Neural cell (in vitro differentiated cells): ENCODE measurements around the gene ITGA11. TPM values are rescaled to one million over a fixed set of nuclear protein-coding genes. Genes with fewer than 3 reads are reported as not detected.

Experiments used
- H2AFZ ChIP-seq: fragments of 200-600, 300-800 bp; sonication (generic), shearing (Covaris generic); 2 replicates; pipeline ENCODE4 v1.6.0; 2014; ENCODE audit warnings: low read depth, mild to moderate bottlenecking, antibody characterized with exemption, low read length, moderate library complexity
- H3F3A ChIP-seq: fragments of 200-600 bp; shearing (Covaris generic); 2 replicates; pipeline ENCODE4 v1.6.1; 2016; ENCODE audit warnings: mild to moderate bottlenecking, moderate library complexity, mixed read lengths, antibody characterized with exemption, low read length; ENCODE audit not compliant: insufficient read depth, poor library complexity, severe bottlenecking
- H3K27ac ChIP-seq: fragments of 200-600, 300-800 bp; sonication (generic), shearing (Covaris generic); 2 replicates; pipeline ENCODE4 v1.5.1; 2014; ENCODE audit warnings: mild to moderate bottlenecking, low read length, moderate library complexity
- H3K27me3 ChIP-seq: fragments of 300-800, 200-600 bp; sonication (generic), shearing (Covaris generic); 2 replicates; pipeline ENCODE4 v1.6.0; 2014; ENCODE audit warnings: mild to moderate bottlenecking, low read depth, low read length, moderate library complexity; ENCODE audit not compliant: insufficient read depth
- H3K36me3 ChIP-seq: fragments of 300-800, 200-600 bp; sonication (generic), shearing (Covaris generic); 2 replicates; pipeline ENCODE4 v1.5.1; 2014; ENCODE audit warnings: mild to moderate bottlenecking, antibody characterized with exemption, low read length, moderate library complexity; ENCODE audit not compliant: insufficient read depth
- H3K4me2 ChIP-seq: fragments of 300-800, 200-600 bp; sonication (generic), shearing (Covaris generic); 2 replicates; pipeline ENCODE4 v1.6.0; 2014; ENCODE audit warnings: mild to moderate bottlenecking, low read length
- H3K4me3 ChIP-seq: fragments of 300-800, 200-600 bp; sonication (generic), shearing (Covaris generic); 2 replicates; pipeline ENCODE4 v1.5.1; 2014; ENCODE audit warnings: mild to moderate bottlenecking, low read length, moderate library complexity
- H3K79me2 ChIP-seq: fragments of 200-600 bp; shearing (Covaris generic); replicated peaks from 2 replicates; pipeline ENCODE4 v1.6.0; 2014; ENCODE audit warnings: mild to moderate bottlenecking, low read length, moderate library complexity; ENCODE audit not compliant: insufficient read depth
- H3K9ac ChIP-seq: fragments of 300-800, 200-600 bp; sonication (generic), shearing (Covaris generic); 2 replicates; pipeline ENCODE4 v1.6.1; 2016; ENCODE audit warnings: mild to moderate bottlenecking, low read length, mixed read lengths
- H3K9me2 ChIP-seq: fragments of 200-600 bp; shearing (Covaris generic); 2 replicates; pipeline ENCODE4 v1.6.1; 2016; ENCODE audit warnings: mild to moderate bottlenecking, low read length, mixed read lengths; ENCODE audit not compliant: insufficient read depth
- H3K9me3 ChIP-seq: fragments of 200-600, 300-800 bp; sonication (generic), shearing (Covaris generic); 2 replicates; pipeline ENCODE4 v1.6.1; 2016; ENCODE audit warnings: mild to moderate bottlenecking, mixed run types, low read length, moderate library complexity, mixed read lengths
- H4K20me1 ChIP-seq: fragments of 200-600 bp; shearing (Covaris generic); 2 replicates; pipeline ENCODE4 v1.6.1; 2016; ENCODE audit warnings: mild to moderate bottlenecking, mixed run types; ENCODE audit not compliant: insufficient read depth
- EP300 ChIP-seq: fragments of 450-650 bp; conservative IDR thresholded peaks from 2 replicates; pipeline ENCODE4 v1.6.1; 2014; ENCODE audit warnings: antibody characterized with exemption, mild to moderate bottlenecking, moderate library complexity; ENCODE audit not compliant: poor library complexity, severe bottlenecking
- EZH2 ChIP-seq: fragments of 200-600, 300-800 bp; shearing (Covaris generic), sonication (generic); IDR thresholded peaks from 2 replicates; pipeline ENCODE4 v1.6.1; 2014; ENCODE audit warnings: antibody characterized with exemption, low read length, borderline replicate concordance, mild to moderate bottlenecking; ENCODE audit not compliant: insufficient read depth, poor library complexity, severe bottlenecking
- MXI1 ChIP-seq: fragments of 450-650 bp; conservative IDR thresholded peaks from 2 replicates; pipeline ENCODE4 v1.6.1; 2014; ENCODE audit warnings: antibody characterized with exemption, mild to moderate bottlenecking; ENCODE audit not compliant: poor library complexity, severe bottlenecking
- POLR2AphosphoS5 ChIP-seq: IDR thresholded peaks from 2 replicates; pipeline ENCODE4 v1.6.1; 2012
- RAD21 ChIP-seq: fragments of 450-650 bp; conservative IDR thresholded peaks from 2 replicates; pipeline ENCODE4 v1.6.1; 2014; ENCODE audit warnings: antibody characterized with exemption, mild to moderate bottlenecking, moderate library complexity
- SMC3 ChIP-seq: fragments of 450-650 bp; conservative IDR thresholded peaks from 2 replicates; pipeline ENCODE4 v1.6.1; 2014; ENCODE audit warnings: antibody characterized with exemption, mild to moderate bottlenecking, moderate library complexity; ENCODE audit not compliant: poor library complexity
- TAF1 ChIP-seq: IDR thresholded peaks from 2 replicates; pipeline ENCODE4 v1.6.1; 2012; ENCODE audit warnings: low read depth
- polyA plus RNA-seq: library from polyadenylated mRNA; depleted of rRNA; stranded (reverse); fragments of >200 nt; gene quantifications from 2 replicates; pipeline ENCODE4 v1.2.3, GENCODE V29; 2014
- TF ChIP-seq, protein P1 (sequence below): IDR thresholded peaks from 2 replicates; pipeline ENCODE4 v1.6.1; 2012; ENCODE audit warnings: borderline replicate concordance
- TF ChIP-seq, protein P2 (sequence below): fragments of 450-650 bp; IDR thresholded peaks from 2 replicates; pipeline ENCODE4 v1.5.1; 2014; ENCODE audit warnings: antibody characterized with exemption, mild to moderate bottlenecking, moderate library complexity; ENCODE audit not compliant: poor library complexity, severe bottlenecking

ITGA11 gene
- polyA plus RNA-seq, 1 donor from 2014 or later, result not detected

GRCh38 chr15:68274201-68274848 lies 157.6 kb downstream of the ITGA11 start:
- Histone ChIP-seq H3K27me3 (no peaks in the 10 kb centered on the region), H2AFZ (no peak overlapping the region), H3K9me2 (no peaks in the 10 kb centered on the region), H3K79me2 (peaks cover 8% of the 10 kb centered on the region), H3K36me3 (no peaks in the 10 kb centered on the region), H3K9ac (no peak overlapping the region), H3K27ac (no peak overlapping the region), H3K9me3 (no peaks in the 10 kb centered on the region), H3K4me2 (no peak overlapping the region), H4K20me1 (no peaks in the 10 kb centered on the region), H3F3A (peaks cover 4% of the 10 kb centered on the region), H3K4me3 (no peak overlapping the region)
- TF ChIP-seq, protein P1, sequence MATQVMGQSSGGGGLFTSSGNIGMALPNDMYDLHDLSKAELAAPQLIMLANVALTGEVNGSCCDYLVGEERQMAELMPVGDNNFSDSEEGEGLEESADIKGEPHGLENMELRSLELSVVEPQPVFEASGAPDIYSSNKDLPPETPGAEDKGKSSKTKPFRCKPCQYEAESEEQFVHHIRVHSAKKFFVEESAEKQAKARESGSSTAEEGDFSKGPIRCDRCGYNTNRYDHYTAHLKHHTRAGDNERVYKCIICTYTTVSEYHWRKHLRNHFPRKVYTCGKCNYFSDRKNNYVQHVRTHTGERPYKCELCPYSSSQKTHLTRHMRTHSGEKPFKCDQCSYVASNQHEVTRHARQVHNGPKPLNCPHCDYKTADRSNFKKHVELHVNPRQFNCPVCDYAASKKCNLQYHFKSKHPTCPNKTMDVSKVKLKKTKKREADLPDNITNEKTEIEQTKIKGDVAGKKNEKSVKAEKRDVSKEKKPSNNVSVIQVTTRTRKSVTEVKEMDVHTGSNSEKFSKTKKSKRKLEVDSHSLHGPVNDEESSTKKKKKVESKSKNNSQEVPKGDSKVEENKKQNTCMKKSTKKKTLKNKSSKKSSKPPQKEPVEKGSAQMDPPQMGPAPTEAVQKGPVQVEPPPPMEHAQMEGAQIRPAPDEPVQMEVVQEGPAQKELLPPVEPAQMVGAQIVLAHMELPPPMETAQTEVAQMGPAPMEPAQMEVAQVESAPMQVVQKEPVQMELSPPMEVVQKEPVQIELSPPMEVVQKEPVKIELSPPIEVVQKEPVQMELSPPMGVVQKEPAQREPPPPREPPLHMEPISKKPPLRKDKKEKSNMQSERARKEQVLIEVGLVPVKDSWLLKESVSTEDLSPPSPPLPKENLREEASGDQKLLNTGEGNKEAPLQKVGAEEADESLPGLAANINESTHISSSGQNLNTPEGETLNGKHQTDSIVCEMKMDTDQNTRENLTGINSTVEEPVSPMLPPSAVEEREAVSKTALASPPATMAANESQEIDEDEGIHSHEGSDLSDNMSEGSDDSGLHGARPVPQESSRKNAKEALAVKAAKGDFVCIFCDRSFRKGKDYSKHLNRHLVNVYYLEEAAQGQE, result no peak
- TF ChIP-seq TAF1, result no peak
- TF ChIP-seq EZH2, result no peak
- TF ChIP-seq RAD21, result no peak
- TF ChIP-seq POLR2AphosphoS5, result no peak
- no peak for TF ChIP-seq EP300
- TF ChIP-seq SMC3, result no peak

- Histone ChIP-seq H3K27ac (no peak overlapping the region), H3K9ac (no peak overlapping the region)
- TF ChIP-seq EZH2, result no peak
- TF ChIP-seq SMC3, result no peak
- TF ChIP-seq RAD21, result no peak
- no peak for TF ChIP-seq TAF1
- TF ChIP-seq POLR2AphosphoS5, result no peak
- no peak for TF ChIP-seq EP300
- TF ChIP-seq, protein P1, result no peak
- TF ChIP-seq MXI1, result no peak
- TF ChIP-seq, protein P2, sequence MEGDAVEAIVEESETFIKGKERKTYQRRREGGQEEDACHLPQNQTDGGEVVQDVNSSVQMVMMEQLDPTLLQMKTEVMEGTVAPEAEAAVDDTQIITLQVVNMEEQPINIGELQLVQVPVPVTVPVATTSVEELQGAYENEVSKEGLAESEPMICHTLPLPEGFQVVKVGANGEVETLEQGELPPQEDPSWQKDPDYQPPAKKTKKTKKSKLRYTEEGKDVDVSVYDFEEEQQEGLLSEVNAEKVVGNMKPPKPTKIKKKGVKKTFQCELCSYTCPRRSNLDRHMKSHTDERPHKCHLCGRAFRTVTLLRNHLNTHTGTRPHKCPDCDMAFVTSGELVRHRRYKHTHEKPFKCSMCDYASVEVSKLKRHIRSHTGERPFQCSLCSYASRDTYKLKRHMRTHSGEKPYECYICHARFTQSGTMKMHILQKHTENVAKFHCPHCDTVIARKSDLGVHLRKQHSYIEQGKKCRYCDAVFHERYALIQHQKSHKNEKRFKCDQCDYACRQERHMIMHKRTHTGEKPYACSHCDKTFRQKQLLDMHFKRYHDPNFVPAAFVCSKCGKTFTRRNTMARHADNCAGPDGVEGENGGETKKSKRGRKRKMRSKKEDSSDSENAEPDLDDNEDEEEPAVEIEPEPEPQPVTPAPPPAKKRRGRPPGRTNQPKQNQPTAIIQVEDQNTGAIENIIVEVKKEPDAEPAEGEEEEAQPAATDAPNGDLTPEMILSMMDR, result no peak
Measured at GRCh38 chr15:68272721-68273271, 159.2 kb downstream of the ITGA11 start.

More at GRCh38 chr15:68272721-68273271, 159.2 kb downstream of the ITGA11 start:
- no peaks in the 10 kb centered on the region for H3K9me2 ChIP-seq
- no peak overlapping the region for H2AFZ ChIP-seq
- no peaks in the 10 kb centered on the region for H3K27me3 ChIP-seq
- H3K4me2 ChIP-seq, result no peak overlapping the region
- H3K4me3 ChIP-seq, result no peak overlapping the region
- H3F3A ChIP-seq, result peaks cover 4% of the 10 kb centered on the region
- no peaks in the 10 kb centered on the region for H3K79me2 ChIP-seq
- no peaks in the 10 kb centered on the region for H3K9me3 ChIP-seq
- H4K20me1 ChIP-seq, result no peaks in the 10 kb centered on the region
- H3K36me3 ChIP-seq, result no peaks in the 10 kb centered on the region
